Spinal cord (tissue), 10 donors: ENCODE results near the gene FBL. TPM values are rescaled to one million over a fixed set of nuclear protein-coding genes. Genes with fewer than 3 reads are reported as not detected.
A peak's percentile ranks its signal among the peaks of the same experiment; 100 is the strongest.
"Not testable (repeated sequence)": the region's sequence is repeated elsewhere in the genome, so short reads cannot be mapped to it uniquely, and the experiment has no call there.

Experiments used
- DNase-seq, 6 donors: peaks; one replicate each; pipeline versions ENCODE4 v3.0.0 to v3.0.0-alpha.2; 2013 to 2015; ENCODE audit warnings: low spot score in 6 of 6, low read depth in 4 of 6
- H3K27ac ChIP-seq: one replicate; pipeline ENCODE4 v1.5.1; 2013; ENCODE audit warnings: low read depth, low read length, control low read depth
- H3K27me3 ChIP-seq: one replicate; pipeline ENCODE4 v1.6.1; 2013; ENCODE audit warnings: low read length; ENCODE audit not compliant: control insufficient read depth, insufficient read depth
- H3K36me3 ChIP-seq: one replicate; pipeline ENCODE4 v1.6.1; 2013; ENCODE audit warnings: low read length; ENCODE audit not compliant: control insufficient read depth, insufficient read depth
- H3K4me1 ChIP-seq: one replicate; pipeline ENCODE4 v1.6.1; 2013; ENCODE audit warnings: low read length; ENCODE audit not compliant: control insufficient read depth, insufficient read depth
- H3K4me3 ChIP-seq: one replicate; pipeline ENCODE4 v1.5.1; 2013; ENCODE audit warnings: low read depth, low read length, control low read depth
- H3K9me3 ChIP-seq: one replicate; pipeline ENCODE4 v1.6.1; 2013; ENCODE audit warnings: low read length; ENCODE audit not compliant: control insufficient read depth, insufficient read depth
- WGBS: methylation state at CpG from one replicate; pipeline ENCODE4 v1.1.5; 2013; ENCODE audit warnings: missing lambda C conversion rate; ENCODE audit not compliant: insufficient coverage; 5-methylcytosine and 5-hydroxymethylcytosine counted together
- polyA plus RNA-seq, 2 donors: library from polyadenylated mRNA; unstranded; fragments of 120-200 nt; gene quantifications; one replicate each; pipeline ENCODE4 v1.2.1, GENCODE V29; 2013; ENCODE audit not compliant: insufficient read length in 2 of 2
- total RNA-seq, 2 donors: library from RNA; depleted of rRNA in 1 of 2; stranded (reverse); fragments of 120-200 nt in 1 of 2; fragments of >200 nt in 1 of 2; gene quantifications; one replicate each; pipeline versions ENCODE4 v1.2.3 to v1.2.4, GENCODE V29; 2013 to 2014
- donor health status: healthy.

The FBL gene
- total and polyA plus RNA-seq, 4 donors: 98.0 to 148 (median 131) TPM

DNA sequence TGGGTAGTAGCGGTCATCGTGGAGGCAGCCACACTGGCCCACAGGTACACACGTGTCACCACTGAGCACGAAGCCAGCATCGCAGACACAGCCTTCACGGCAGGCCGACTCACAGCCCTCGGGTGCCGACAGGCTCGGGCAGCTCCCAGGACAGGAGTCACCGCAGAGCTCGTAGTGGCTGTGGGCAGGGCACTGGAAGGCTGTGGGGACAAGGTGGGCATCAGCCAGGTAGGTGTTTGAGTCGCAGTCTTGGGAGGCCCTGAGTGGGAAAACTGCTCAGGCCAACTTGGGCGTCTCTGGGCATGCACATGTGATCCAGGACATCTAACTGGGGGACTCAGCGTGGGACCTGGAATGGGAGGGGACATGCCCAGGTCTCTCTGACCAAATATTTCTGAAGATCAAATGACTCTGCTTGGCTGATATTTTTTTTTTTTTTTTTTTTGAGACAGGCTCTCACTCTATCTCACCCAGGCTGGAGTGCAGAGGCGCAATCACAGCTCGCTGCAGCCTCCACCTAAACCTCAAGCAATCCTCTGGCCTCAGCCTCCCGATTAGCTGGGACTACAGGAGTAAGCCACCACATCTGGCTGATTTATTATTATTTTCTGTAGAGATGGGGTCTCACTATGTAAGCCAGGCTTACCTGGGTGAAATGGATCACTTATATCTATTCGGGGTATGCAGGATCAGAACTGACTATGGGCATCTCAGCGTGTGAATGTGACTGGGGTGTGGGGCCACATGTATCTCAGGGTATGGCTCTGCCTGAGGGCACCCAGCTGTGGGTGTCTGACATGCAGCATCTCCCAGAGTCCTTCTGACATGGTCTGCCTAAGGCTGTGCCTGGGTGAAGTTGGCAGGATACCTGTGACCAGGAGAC, 43.9 kb upstream of the FBL start:
- H3K4me3 ChIP-seq, DNase-seq, H3K27me3 ChIP-seq, H3K27ac ChIP-seq, H3K9me3 ChIP-seq, H3K4me1 ChIP-seq, H3K36me3 ChIP-seq: not testable (repeated sequence)
- WGBS: 94% methylated on average over 15 of the region's 20 CpGs

- H3K9me3 ChIP-seq, H3K36me3 ChIP-seq, DNase-seq, H3K4me3 ChIP-seq, H3K27me3 ChIP-seq, H3K27ac ChIP-seq, H3K4me1 ChIP-seq: not testable (repeated sequence)
- no CpG with 5 or more reads among the region's 3 CpGs for WGBS
Observed at GRCh38 chr19:39887456-39887951, 41.3 kb upstream of the FBL start.

GRCh38 chr19:39885821-39886554, 39.8 kb upstream of the FBL start:
- not testable (repeated sequence) for H3K27ac ChIP-seq, H3K27me3 ChIP-seq, H3K4me3 ChIP-seq, DNase-seq, H3K36me3 ChIP-seq, H3K9me3 ChIP-seq, H3K4me1 ChIP-seq
- WGBS: 85% methylated on average over 5 of the region's 30 CpGs

GRCh38 chr19:39884721-39885120, 38.5 kb upstream of the FBL start:
- 86% methylated on average over 1 of the region's 9 CpGs for WGBS
- H3K27me3 ChIP-seq, H3K4me3 ChIP-seq, H3K4me1 ChIP-seq, H3K36me3 ChIP-seq, H3K9me3 ChIP-seq, DNase-seq, H3K27ac ChIP-seq: not testable (repeated sequence)

- 96% methylated on average over 3 of the region's 10 CpGs for WGBS
- not testable (repeated sequence) for DNase-seq, H3K27me3 ChIP-seq, H3K9me3 ChIP-seq, H3K4me1 ChIP-seq, H3K27ac ChIP-seq, H3K4me3 ChIP-seq, H3K36me3 ChIP-seq
Observed at GRCh38 chr19:39882645-39883044, 36.5 kb upstream of the FBL start.

DNA sequence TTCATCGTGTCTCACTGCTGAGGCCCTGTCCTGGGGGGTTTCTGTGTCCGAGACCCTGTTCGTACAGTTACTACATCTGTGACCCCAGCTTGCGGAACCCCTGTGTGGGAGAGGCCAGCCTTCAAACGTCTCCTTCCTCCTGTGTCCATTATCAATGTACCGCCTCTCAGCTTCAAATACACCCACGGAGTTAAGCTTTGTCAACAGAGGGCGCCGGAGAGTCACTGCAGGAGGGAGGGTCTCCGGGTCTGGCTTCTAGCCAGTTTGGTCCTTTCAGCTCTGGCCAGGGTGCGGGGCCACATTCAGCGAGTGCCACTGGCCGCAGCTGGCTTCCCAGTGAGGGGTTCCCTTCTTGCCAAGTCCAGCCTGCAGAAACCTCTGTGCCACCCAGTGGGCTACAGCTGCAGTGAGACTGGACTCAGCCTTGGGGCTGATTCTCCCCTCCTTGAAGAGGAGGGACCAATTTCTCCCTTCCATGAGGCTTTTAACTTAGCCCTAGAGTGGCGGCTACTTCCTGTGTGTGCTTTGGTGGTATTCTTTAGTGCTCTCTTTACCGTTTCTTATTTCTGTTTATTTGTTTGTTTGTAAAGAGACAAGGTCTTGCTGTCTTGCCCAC, 35.4 kb upstream of the FBL start:
- H3K36me3 ChIP-seq, H3K27me3 ChIP-seq, H3K4me3 ChIP-seq, H3K27ac ChIP-seq, H3K4me1 ChIP-seq, H3K9me3 ChIP-seq: not testable (repeated sequence)
- 7% methylated on average over 6 of the region's 15 CpGs for whole genome bisulfite sequencing
- peak in 2 of 6 donors; percentile 15 to 42 for DNase-seq

- not testable (repeated sequence) for H3K36me3 ChIP-seq, H3K27me3 ChIP-seq, H3K27ac ChIP-seq, H3K4me3 ChIP-seq, H3K4me1 ChIP-seq, H3K9me3 ChIP-seq, DNase-seq
- WGBS: 100% methylated on average over 3 of the region's 5 CpGs
Observed at GRCh38 chr19:39880241-39880640, 34.1 kb upstream of the FBL start.

DNA sequence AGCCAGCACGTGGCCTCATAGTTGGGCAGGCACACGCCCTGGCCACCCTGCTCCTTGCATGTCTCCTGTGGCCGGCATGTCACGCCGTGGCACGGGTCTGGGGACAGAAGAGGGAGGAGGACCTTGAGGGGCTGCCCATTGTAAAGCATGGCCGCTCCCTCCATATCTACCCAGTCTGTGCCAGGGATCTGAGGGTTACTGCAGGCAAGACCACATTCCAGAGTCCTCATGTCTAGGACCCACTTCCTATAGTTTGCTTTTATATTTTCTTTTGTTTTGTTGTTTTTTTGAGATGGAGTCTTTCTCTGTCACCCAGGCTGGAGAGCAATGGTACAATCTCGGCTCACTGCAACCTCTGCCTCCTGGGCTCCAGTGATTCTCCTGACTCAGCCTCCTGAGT, 33.6 kb upstream of the FBL start:
- not testable (repeated sequence) for H3K27me3 ChIP-seq
- 100% methylated on average over 1 of the region's 8 CpGs for WGBS

GRCh38 chr19:39878866-39879265, 32.7 kb upstream of the FBL start:
- not testable (repeated sequence) for H3K36me3 ChIP-seq, H3K4me3 ChIP-seq, H3K4me1 ChIP-seq, DNase-seq, H3K9me3 ChIP-seq, H3K27ac ChIP-seq, H3K27me3 ChIP-seq
- WGBS: 79% methylated on average over 8 of the region's 11 CpGs

More for the DNA sequence above, 33.6 kb upstream of the FBL start:
- DNase-seq, H3K4me3 ChIP-seq, H3K4me1 ChIP-seq, H3K9me3 ChIP-seq, H3K27ac ChIP-seq, H3K36me3 ChIP-seq: not testable (repeated sequence)
